GM12875 (cell line): ENCODE measurements around the gene TLCD5.

ENCODE experiments used
- H3K4me3 ChIP-seq: one replicate; pipeline ENCODE4 v1.5.1; 2011; ENCODE audit warnings: low read depth, low read length, control low read depth
- CTCF ChIP-seq: IDR thresholded peaks from 2 replicates; pipeline ENCODE4 v1.5.1; 2011; ENCODE audit warnings: low read depth, mild to moderate bottlenecking, control low read depth, inconsistent platforms, low read length, moderate library complexity, borderline replicate concordance; ENCODE audit not compliant: insufficient read depth

TLCD5 gene

GRCh38 chr11:120342226-120342625 is 17.1 kb downstream of the TLCD5 start:
- no peak for TF ChIP-seq CTCF
- no peak overlapping the region for H3K4me3 ChIP-seq

GRCh38 chr11:120342678-120343077 is 17.6 kb downstream of the TLCD5 start:
- no peak overlapping the region for H3K4me3 ChIP-seq
- TF ChIP-seq CTCF, result no peak

- no peak for TF ChIP-seq CTCF
- H3K4me3 ChIP-seq, result no peak overlapping the region
These were observed 18.3 kb downstream of the TLCD5 start for GRCh38 chr11:120343429-120343828.

GRCh38 chr11:120344302-120345004 is 19.4 kb downstream of the TLCD5 start:
- peak overlapping the region; percentile 6 for H3K4me3 ChIP-seq

GRCh38 chr11:120346233-120346632 is 21.1 kb downstream of the TLCD5 start:
- TF ChIP-seq CTCF, result no peak
- no peak overlapping the region for H3K4me3 ChIP-seq

More at GRCh38 chr11:120344302-120345004, 19.4 kb downstream of the TLCD5 start:
- TF ChIP-seq CTCF, result no peak

GRCh38 chr11:120350637-120351036 is 25.5 kb downstream of the TLCD5 start:
- no peak for TF ChIP-seq CTCF
- no peak overlapping the region for H3K4me3 ChIP-seq

- TF ChIP-seq CTCF, result no peak
- H3K4me3 ChIP-seq, result no peak overlapping the region
These were observed 27.3 kb downstream of the TLCD5 start for GRCh38 chr11:120352405-120352804.
